ENCODE data around the gene TEAD4.
"Not testable (repeated sequence)": the region's sequence is repeated elsewhere in the genome, so short reads cannot be mapped to it uniquely, and the experiment has no call there.

The TEAD4 gene

GRCh38 chr12:3054374-3054773, 95.2 kb downstream of the TEAD4 start:
- no peak for DNase-seq

GRCh38 chr12:3055026-3055703, 96.0 kb downstream of the TEAD4 start:
- no peak for DNase-seq

- no peak for DNase-seq
Measured at GRCh38 chr12:3055704-3056467, 96.7 kb downstream of the TEAD4 start.

GRCh38 chr12:3061059-3061458, 101.9 kb downstream of the TEAD4 start:
- DNase-seq, result no peak

- no peak for DNase-seq
Measured at GRCh38 chr12:3061501-3062215, 102.5 kb downstream of the TEAD4 start.

GRCh38 chr12:3065300-3065699, 106.1 kb downstream of the TEAD4 start:
- no peak for DNase-seq

- not testable (repeated sequence) for DNase-seq
Measured at GRCh38 chr12:3065846-3066245, 106.6 kb downstream of the TEAD4 start.

GRCh38 chr12:3069714-3070113, 110.5 kb downstream of the TEAD4 start:
- no peak for DNase-seq

GRCh38 chr12:3071107-3071506, 111.9 kb downstream of the TEAD4 start:
- no peak for DNase-seq

- DNase-seq, result no peak
Measured at GRCh38 chr12:3071710-3072109, 112.5 kb downstream of the TEAD4 start.

- DNase-seq, result no peak
Measured at GRCh38 chr12:3073438-3074250, 114.4 kb downstream of the TEAD4 start.

- DNase-seq, result no peak
Measured at GRCh38 chr12:3075315-3075714, 116.1 kb downstream of the TEAD4 start.

- DNase-seq, result no peak
Measured at GRCh38 chr12:3076730-3077571, 117.8 kb downstream of the TEAD4 start, which contains the start of gene TSPAN9. Gene TSPAN9, plus strand, starts transcription at chr12:3077379. Its CDS starts 123,815 bp downstream, at chr12:3201194.

- no peak for DNase-seq
Measured at GRCh38 chr12:3077572-3078081, 118.4 kb downstream of the TEAD4 start.

- no peak for DNase-seq
Measured at GRCh38 chr12:3078086-3078820, 119.1 kb downstream of the TEAD4 start.

- DNase-seq, result no peak
Measured at GRCh38 chr12:3081091-3081490, 121.9 kb downstream of the TEAD4 start.

GRCh38 chr12:3081886-3082285, 122.7 kb downstream of the TEAD4 start:
- DNase-seq, result no peak

- DNase-seq, result no peak
Measured at GRCh38 chr12:3083241-3083920, 124.2 kb downstream of the TEAD4 start.

GRCh38 chr12:3083921-3084347, 124.7 kb downstream of the TEAD4 start:
- no peak for DNase-seq

GRCh38 chr12:3084742-3085141, 125.5 kb downstream of the TEAD4 start:
- no peak for DNase-seq
